ENCODE results near the gene DPT. TPM values are rescaled to one million over a fixed set of nuclear protein-coding genes. Genes with fewer than 3 reads are reported as not detected.

The DPT gene
- total and polyA plus RNA-seq, 2 donors (not counting 3 experiments of a cell fraction or from before 2014, with no cell fraction given): not detected

GRCh38 chr1:168760781-168761180, 31.8 kb upstream of the DPT start:
- Histone ChIP-seq H3K9me3 (replicated peaks; ENCODE audit: control insufficient read depth, insufficient read depth, low read length) (no peaks in the 10 kb centered on the region), H2AFZ (ENCODE audit: low read depth, low read length) (no peak overlapping the region), H3K4me2 (ENCODE audit: insufficient read depth, low read length) (no peak overlapping the region), H3K9me1 (replicated peaks; ENCODE audit: control insufficient read depth, extremely low read depth, insufficient read depth, low read length) (no peaks in the 10 kb centered on the region), H3K27me3 (ENCODE audit: control insufficient read depth in 2 of 2, insufficient read depth in 2 of 2, low read length in 2 of 2) (no peaks in the 10 kb centered on the region), H3K4me3 (replicated peaks in 1 of 3; ENCODE audit: insufficient read depth in 1 of 3, low read depth in 1 of 3, low read length in 3 of 3) (no peak overlapping the region), H3K9ac (replicated peaks; ENCODE audit: extremely low read depth, insufficient read depth, low read length) (no peak overlapping the region), H3K27ac (ENCODE audit: insufficient read depth, low read depth, low read length) (no peak overlapping the region), H3K79me2 (ENCODE audit: control insufficient read depth, insufficient read depth, low read length) (no peaks in the 10 kb centered on the region), H4K20me1 (replicated peaks; ENCODE audit: control insufficient read depth, extremely low read depth, insufficient read depth, low read length) (no peaks in the 10 kb centered on the region), H3K4me1 (ENCODE audit: control insufficient read depth, extremely low read depth, insufficient read depth, low read length) (no peaks in the 10 kb centered on the region), H3K36me3 (ENCODE audit: control insufficient read depth in 2 of 2, extremely low read depth in 1 of 2, insufficient read depth in 2 of 2, low read length in 2 of 2) (no peaks in the 10 kb centered on the region)
- intact Hi-C loops (cut with micrococcal nuclease) (no loop called here), dilution Hi-C loops (cut with MboI; ENCODE audit: extremely low pct_ligation_motif_present, low sequenced_read_pairs) (no loop called here)
- POLR2A ChIA-PET: no interaction called here
- CTCF ChIA-PET: no interaction called here
- no TSS peak for BruUV-seq (replicated peaks)
- FAIRE-seq (no peak), DNase-seq (ENCODE audit: low read depth, low spot score) (no peak)
- no peak for TF ChIP-seq FOS (IDR thresholded peaks at IDR 0.05; ENCODE audit: borderline replicate concordance, insufficient read depth, low read length)
- TF ChIP-seq MYC (IDR thresholded peaks at IDR 0.05; ENCODE audit: low read depth, low read length): no peak
- TF ChIP-seq POLR2AphosphoS5 (IDR thresholded peaks at IDR 0.05; ENCODE audit: insufficient read depth, low read depth, low read length): no peak
- no peak for TF ChIP-seq JUN (IDR thresholded peaks at IDR 0.05; ENCODE audit: borderline replicate concordance, insufficient read depth, insufficient read length, low read depth)

- POLR2A ChIA-PET: no interaction called here
- Histone ChIP-seq H3K36me3 (ENCODE audit: control insufficient read depth in 2 of 2, extremely low read depth in 1 of 2, insufficient read depth in 2 of 2, low read length in 2 of 2) (no peaks in the 10 kb centered on the region), H3K4me2 (ENCODE audit: insufficient read depth, low read length) (no peak overlapping the region), H3K4me1 (ENCODE audit: control insufficient read depth, extremely low read depth, insufficient read depth, low read length) (no peaks in the 10 kb centered on the region), H3K27me3 (ENCODE audit: control insufficient read depth in 2 of 2, insufficient read depth in 2 of 2, low read length in 2 of 2) (no peaks in the 10 kb centered on the region), H2AFZ (ENCODE audit: low read depth, low read length) (no peak overlapping the region), H3K79me2 (ENCODE audit: control insufficient read depth, insufficient read depth, low read length) (no peaks in the 10 kb centered on the region), H3K9ac (replicated peaks; ENCODE audit: extremely low read depth, insufficient read depth, low read length) (no peak overlapping the region), H3K27ac (ENCODE audit: insufficient read depth, low read depth, low read length) (no peak overlapping the region), H3K4me3 (replicated peaks in 1 of 3; ENCODE audit: insufficient read depth in 1 of 3, low read depth in 1 of 3, low read length in 3 of 3) (no peak overlapping the region), H3K9me1 (replicated peaks; ENCODE audit: control insufficient read depth, extremely low read depth, insufficient read depth, low read length) (no peaks in the 10 kb centered on the region), H3K9me3 (replicated peaks; ENCODE audit: control insufficient read depth, insufficient read depth, low read length) (no peaks in the 10 kb centered on the region), H4K20me1 (replicated peaks; ENCODE audit: control insufficient read depth, extremely low read depth, insufficient read depth, low read length) (no peaks in the 10 kb centered on the region)
- no peak for FAIRE-seq
- intact Hi-C loops (cut with micrococcal nuclease) (no loop called here), dilution Hi-C loops (cut with MboI; ENCODE audit: extremely low pct_ligation_motif_present, low sequenced_read_pairs) (no loop called here)
- CTCF ChIA-PET: no interaction called here
- DNase-seq (ENCODE audit: low read depth, low spot score): no peak
- BruUV-seq (replicated peaks): no TSS peak
- TF ChIP-seq CTCF (IDR thresholded peaks at IDR 0.05; ENCODE audit: extremely low read depth in 1 of 2, insufficient read depth in 1 of 2, low read depth in 1 of 2, low read length in 2 of 2) (no peak), MYC (IDR thresholded peaks at IDR 0.05; ENCODE audit: low read depth, low read length) (no peak), JUN (IDR thresholded peaks at IDR 0.05; ENCODE audit: borderline replicate concordance, insufficient read depth, insufficient read length, low read depth) (no peak), MAX (IDR thresholded peaks at IDR 0.05; ENCODE audit: insufficient read depth, insufficient read length) (no peak), EZH2 (IDR thresholded peaks at IDR 0.05; ENCODE audit: borderline replicate concordance, low read depth, low read length, severe bottlenecking) (no peak), POLR2AphosphoS5 (IDR thresholded peaks at IDR 0.05; ENCODE audit: insufficient read depth, low read depth, low read length) (no peak), FOS (IDR thresholded peaks at IDR 0.05; ENCODE audit: borderline replicate concordance, insufficient read depth, low read length) (no peak), GATA2 (IDR thresholded peaks at IDR 0.05; ENCODE audit: insufficient read depth, insufficient read length, low read depth, low read length) (no peak), POLR2A (IDR thresholded peaks at IDR 0.05; ENCODE audit: low read depth, low read length) (no peak)
Measured at GRCh38 chr1:168760241-168760640, 31.2 kb upstream of the DPT start.
